OCI-LY7 (cell line): ENCODE data around the gene FDX2. TPM values are rescaled to one million over a fixed set of nuclear protein-coding genes. Genes with fewer than 3 reads are reported as not detected.

Experiments
- BruUV-seq: library from RNA; stranded (reverse); fragments of 400-500 nt; replicated peaks from 2 replicates; lab custom pipeline; 2021; lab: Mats Ljungman, UMichigan
- CTCF ChIA-PET: fragments of 300-600 bp; sonication (Branson Sonifier 250); formaldehyde crosslinking; loops from one replicate; lab custom pipeline; 2022; ENCODE audit warnings: antibody characterized with exemption; ENCODE audit not compliant: unreplicated experiment; lab: Charles Lee
- POLR2A ChIA-PET: fragments of 300-600 bp; sonication (Branson Sonifier 250); formaldehyde crosslinking; loops from one replicate; lab custom pipeline; 2022; ENCODE audit warnings: antibody characterized with exemption; lab: Charles Lee
- DNase-seq: peaks from one replicate; pipeline ENCODE4 v3.0.0-alpha.2; 2015; ENCODE audit warnings: low spot score
- H2AFZ ChIP-seq: fragments of 200-600 bp; sonication (generic), shearing (Covaris generic); 2 replicates; pipeline ENCODE4 v1.6.1; 2014; ENCODE audit warnings: mild to moderate bottlenecking, antibody characterized with exemption, low read length, moderate library complexity
- H3K27ac ChIP-seq: fragments of 200-600 bp; sonication (generic); 2 replicates; pipeline ENCODE4 v1.5.1; 2014; ENCODE audit warnings: mixed run types, low read depth, mild to moderate bottlenecking, moderate library complexity, low read length, inconsistent platforms; ENCODE audit not compliant: poor library complexity, severe bottlenecking
- H3K36me3 ChIP-seq: fragments of 200-600 bp; sonication (generic); 2 replicates; pipeline ENCODE4 v1.6.1; 2014; ENCODE audit warnings: mild to moderate bottlenecking, antibody characterized with exemption, low read length, moderate library complexity, mixed read lengths; ENCODE audit not compliant: insufficient read depth
- H3K4me1 ChIP-seq: fragments of 200-600 bp; sonication (generic); 2 replicates; pipeline ENCODE4 v1.5.1; 2014; ENCODE audit warnings: mild to moderate bottlenecking, low read length; ENCODE audit not compliant: insufficient read depth, poor library complexity, severe bottlenecking
- H3K4me2 ChIP-seq: fragments of 200-600 bp; sonication (generic); 2 replicates; pipeline ENCODE4 v1.6.1; 2014; ENCODE audit warnings: mild to moderate bottlenecking, low read length
- H3K4me3 ChIP-seq: fragments of 200-600 bp; sonication (generic); 2 replicates; pipeline ENCODE4 v1.5.1; 2014; ENCODE audit warnings: mild to moderate bottlenecking, low read depth, low read length; ENCODE audit not compliant: poor library complexity, severe bottlenecking
- H3K79me2 ChIP-seq: fragments of 200-600 bp; sonication (generic); 2 replicates; pipeline ENCODE4 v1.6.1; 2016; ENCODE audit warnings: low read depth, mild to moderate bottlenecking, low read length, moderate library complexity, mixed read lengths; ENCODE audit not compliant: insufficient read depth
- H3K9me2 ChIP-seq: fragments of 200-600 bp; sonication (generic); 2 replicates; pipeline ENCODE4 v1.6.1; 2016; ENCODE audit warnings: mild to moderate bottlenecking, low read length, mixed read lengths; ENCODE audit not compliant: insufficient read depth
- H3K9me3 ChIP-seq: fragments of 200-600 bp; sonication (generic); 2 replicates; pipeline ENCODE4 v1.6.1; 2014; ENCODE audit warnings: mild to moderate bottlenecking, mixed run types, low read length, mixed read lengths
- H4K20me1 ChIP-seq: fragments of 200-600 bp; sonication (generic); 2 replicates; pipeline ENCODE4 v1.6.1; 2014; ENCODE audit warnings: mild to moderate bottlenecking, antibody characterized with exemption, low read length, moderate library complexity, mixed read lengths; ENCODE audit not compliant: insufficient read depth
- EZH2phosphoT487 ChIP-seq: fragments of 200-600 bp; sonication (generic); IDR thresholded peaks from 2 replicates; pipeline ENCODE4 v1.6.1; 2018; ENCODE audit warnings: low read depth, borderline replicate concordance, mild to moderate bottlenecking, mixed run types, antibody characterized with exemption, low read length, moderate library complexity, mixed read lengths
- intact Hi-C: fragments of 100-400 bp; cut with micrococcal nuclease; formaldehyde crosslinking; loops from one replicate; pipeline ENCODE4 v1.10.0; 2022; ENCODE audit not compliant: unreplicated experiment
- total RNA-seq, 2 experiments: library from RNA; depleted of rRNA in 1 of 2; stranded (reverse); fragments of >200 nt in 1 of 2; shearing (Covaris generic) in 1 of 2; gene quantifications; 2 replicates each; pipeline ENCODE4 v1.2.3, GENCODE V29; 2014 to 2022
- TF ChIP-seq, protein P1 (sequence below): fragments of 200-600 bp; sonication (generic); conservative IDR thresholded peaks from 2 replicates; pipeline ENCODE4 v1.5.1; 2014; ENCODE audit warnings: mild to moderate bottlenecking, antibody characterized with exemption, low read length, moderate library complexity, mixed read lengths

FDX2 gene
- total RNA-seq, 2 experiments from 2014 or later, result 17.1 to 17.2 TPM

- TF ChIP-seq, protein P1, sequence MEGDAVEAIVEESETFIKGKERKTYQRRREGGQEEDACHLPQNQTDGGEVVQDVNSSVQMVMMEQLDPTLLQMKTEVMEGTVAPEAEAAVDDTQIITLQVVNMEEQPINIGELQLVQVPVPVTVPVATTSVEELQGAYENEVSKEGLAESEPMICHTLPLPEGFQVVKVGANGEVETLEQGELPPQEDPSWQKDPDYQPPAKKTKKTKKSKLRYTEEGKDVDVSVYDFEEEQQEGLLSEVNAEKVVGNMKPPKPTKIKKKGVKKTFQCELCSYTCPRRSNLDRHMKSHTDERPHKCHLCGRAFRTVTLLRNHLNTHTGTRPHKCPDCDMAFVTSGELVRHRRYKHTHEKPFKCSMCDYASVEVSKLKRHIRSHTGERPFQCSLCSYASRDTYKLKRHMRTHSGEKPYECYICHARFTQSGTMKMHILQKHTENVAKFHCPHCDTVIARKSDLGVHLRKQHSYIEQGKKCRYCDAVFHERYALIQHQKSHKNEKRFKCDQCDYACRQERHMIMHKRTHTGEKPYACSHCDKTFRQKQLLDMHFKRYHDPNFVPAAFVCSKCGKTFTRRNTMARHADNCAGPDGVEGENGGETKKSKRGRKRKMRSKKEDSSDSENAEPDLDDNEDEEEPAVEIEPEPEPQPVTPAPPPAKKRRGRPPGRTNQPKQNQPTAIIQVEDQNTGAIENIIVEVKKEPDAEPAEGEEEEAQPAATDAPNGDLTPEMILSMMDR, result no peak
- no peak for TF ChIP-seq EZH2phosphoT487
- H3K36me3 ChIP-seq, result peaks cover 83% of the 10 kb centered on the region
- H3K9me3 ChIP-seq, result no peaks in the 10 kb centered on the region
- no peak for DNase-seq
- H3K4me3 ChIP-seq, result no peak overlapping the region
- H3K9me2 ChIP-seq, result no peaks in the 10 kb centered on the region
- H2AFZ ChIP-seq, result no peak overlapping the region
- no peak overlapping the region for H3K27ac ChIP-seq
- intact Hi-C loops, result no loop called here
- CTCF ChIA-PET, result no interaction called here
- H3K79me2 ChIP-seq, result no peaks in the 10 kb centered on the region
- no TSS peak for BruUV-seq
- H4K20me1 ChIP-seq, result no peaks in the 10 kb centered on the region
- H3K4me1 ChIP-seq, result no peaks in the 10 kb centered on the region
- POLR2A ChIA-PET, result no interaction called here
- no peak overlapping the region for H3K4me2 ChIP-seq
Measured at GRCh38 chr19:10361569-10362011, 45.8 kb upstream of the FDX2 start.

- peaks cover 67% of the 10 kb centered on the region for H3K36me3 ChIP-seq
- CTCF ChIA-PET, result no interaction called here
Measured at GRCh38 chr19:10356431-10356830, 40.6 kb upstream of the FDX2 start.

DNA sequence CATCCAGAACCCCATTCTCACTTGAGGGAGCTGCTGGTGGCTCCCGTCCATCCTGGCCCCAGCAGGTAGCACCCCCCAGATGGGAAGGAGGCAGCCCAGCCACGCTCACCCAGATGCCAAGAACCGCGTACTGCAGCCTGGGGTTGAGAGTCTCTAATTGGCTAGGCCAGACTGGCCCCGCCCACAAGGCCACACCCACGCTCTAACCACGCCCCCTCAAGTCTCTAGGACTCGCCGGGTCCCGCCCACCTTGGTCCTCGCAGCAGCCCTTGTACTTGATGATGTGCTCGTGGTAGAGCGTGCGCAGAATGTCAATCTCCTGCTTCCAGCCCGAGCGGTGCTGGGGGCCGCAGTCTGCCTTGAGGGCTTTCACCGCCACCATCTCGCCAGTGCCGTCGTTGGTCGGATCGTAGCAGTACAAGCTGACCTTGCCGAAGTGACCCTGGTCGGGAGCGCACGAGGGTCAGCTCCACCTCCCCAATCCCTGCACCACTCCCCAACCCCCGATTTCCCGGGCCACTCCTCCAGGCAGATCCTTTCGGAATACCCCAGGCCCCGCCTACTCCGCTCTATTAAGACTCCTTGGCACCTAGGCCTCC lies 38.1 kb upstream of the FDX2 start:
- intact Hi-C loops, result loop anchor here (2.0 kb wide), 1 partner anchor 35 kb away; no protein-coding TSS in a partner anchor
- DNase-seq, result peak; percentile 78

More at GRCh38 chr19:10356431-10356830, 40.6 kb upstream of the FDX2 start:
- no peaks in the 10 kb centered on the region for H3K4me1 ChIP-seq
- no peaks in the 10 kb centered on the region for H3K9me2 ChIP-seq
- H3K4me3 ChIP-seq, result no peak overlapping the region
- no peak overlapping the region for H3K27ac ChIP-seq
- no peaks in the 10 kb centered on the region for H3K79me2 ChIP-seq
- BruUV-seq, result no TSS peak
- DNase-seq, result no peak
- no peak overlapping the region for H3K4me2 ChIP-seq
- no peaks in the 10 kb centered on the region for H3K9me3 ChIP-seq
- TF ChIP-seq, protein P1, result no peak
- no peak for TF ChIP-seq EZH2phosphoT487
- no peak overlapping the region for H2AFZ ChIP-seq
- no peaks in the 10 kb centered on the region for H4K20me1 ChIP-seq
- intact Hi-C loops, result no loop called here
- POLR2A ChIA-PET, result no interaction called here

More for the DNA sequence above, 38.1 kb upstream of the FDX2 start:
- Histone ChIP-seq H3K36me3 (peaks cover 71% of the 10 kb centered on the region), H2AFZ (no peak overlapping the region), H3K4me2 (no peak overlapping the region), H3K4me1 (no peaks in the 10 kb centered on the region), H3K27ac (no peak overlapping the region), H3K79me2 (no peaks in the 10 kb centered on the region), H4K20me1 (no peaks in the 10 kb centered on the region), H3K9me2 (no peaks in the 10 kb centered on the region), H3K9me3 (no peaks in the 10 kb centered on the region), H3K4me3 (no peak overlapping the region)
- no TSS peak for BruUV-seq
- ChIA-PET CTCF (no interaction called here), POLR2A (no interaction called here)
- no peak for TF ChIP-seq EZH2phosphoT487
- TF ChIP-seq, protein P1, result no peak
